ENCODE results near the gene OXSM.

- TF ChIP-seq, protein P1, sequence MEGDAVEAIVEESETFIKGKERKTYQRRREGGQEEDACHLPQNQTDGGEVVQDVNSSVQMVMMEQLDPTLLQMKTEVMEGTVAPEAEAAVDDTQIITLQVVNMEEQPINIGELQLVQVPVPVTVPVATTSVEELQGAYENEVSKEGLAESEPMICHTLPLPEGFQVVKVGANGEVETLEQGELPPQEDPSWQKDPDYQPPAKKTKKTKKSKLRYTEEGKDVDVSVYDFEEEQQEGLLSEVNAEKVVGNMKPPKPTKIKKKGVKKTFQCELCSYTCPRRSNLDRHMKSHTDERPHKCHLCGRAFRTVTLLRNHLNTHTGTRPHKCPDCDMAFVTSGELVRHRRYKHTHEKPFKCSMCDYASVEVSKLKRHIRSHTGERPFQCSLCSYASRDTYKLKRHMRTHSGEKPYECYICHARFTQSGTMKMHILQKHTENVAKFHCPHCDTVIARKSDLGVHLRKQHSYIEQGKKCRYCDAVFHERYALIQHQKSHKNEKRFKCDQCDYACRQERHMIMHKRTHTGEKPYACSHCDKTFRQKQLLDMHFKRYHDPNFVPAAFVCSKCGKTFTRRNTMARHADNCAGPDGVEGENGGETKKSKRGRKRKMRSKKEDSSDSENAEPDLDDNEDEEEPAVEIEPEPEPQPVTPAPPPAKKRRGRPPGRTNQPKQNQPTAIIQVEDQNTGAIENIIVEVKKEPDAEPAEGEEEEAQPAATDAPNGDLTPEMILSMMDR (IDR thresholded peaks at IDR 0.05) = no peak
- no peak for TF ChIP-seq POLR2A (IDR thresholded peaks at IDR 0.05)
Measured at GRCh38 chr3:25781758-25782594, 7.9 kb upstream of the OXSM start.

All from heart left ventricle (tissue), 13 donors.